H4 (cell line): Measurements from ENCODE around the gene SLC30A2. TPM values are rescaled to one million over a fixed set of nuclear protein-coding genes. Genes with fewer than 3 reads are reported as not detected.

Experiments used
- DNase-seq: peaks from one replicate; pipeline ENCODE4 v3.0.0-alpha.2; 2015; ENCODE audit warnings: low spot score
- total RNA-seq: library from RNA; depleted of rRNA; stranded (reverse); fragments of >200 nt; shearing (Covaris generic); gene quantifications from 2 replicates; pipeline ENCODE4 v1.2.3, GENCODE V29; 2014

The SLC30A2 gene
- total RNA-seq, 1 experiment from 2014 or later = not detected

- DNase-seq = no peak
Observed at GRCh38 chr1:26041978-26042377, 3.9 kb downstream of the SLC30A2 start.

- no peak for DNase-seq
Observed at GRCh38 chr1:26041401-26041800, 4.5 kb downstream of the SLC30A2 start.

GRCh38 chr1:26038904-26039303 lies 7.0 kb downstream of the SLC30A2 start:
- no peak for DNase-seq

GRCh38 chr1:26038477-26038876 lies 7.4 kb downstream of the SLC30A2 start:
- DNase-seq = no peak

GRCh38 chr1:26037904-26038303 lies 8.0 kb downstream of the SLC30A2 start:
- DNase-seq = no peak

- DNase-seq = no peak
Observed at GRCh38 chr1:26036756-26037281, 9.1 kb downstream of the SLC30A2 start.

- DNase-seq = peak; percentile 63
Observed at GRCh38 chr1:26035959-26036755, 9.8 kb downstream of the SLC30A2 start.

- DNase-seq = peak; percentile 89
Observed at GRCh38 chr1:26035203-26035958, 10.5 kb downstream of the SLC30A2 start.

GRCh38 chr1:26034504-26035202 lies 11.3 kb downstream of the SLC30A2 start:
- DNase-seq = no peak

- DNase-seq = no peak
Observed at GRCh38 chr1:26032656-26033357, 13.1 kb downstream of the SLC30A2 start.

- no peak for DNase-seq
Observed at GRCh38 chr1:26031611-26032220, 14.2 kb downstream of the SLC30A2 start.

- DNase-seq = no peak
Observed at GRCh38 chr1:26031196-26031595, 14.7 kb downstream of the SLC30A2 start.

GRCh38 chr1:26029864-26030481 lies 15.9 kb downstream of the SLC30A2 start:
- no peak for DNase-seq

GRCh38 chr1:26029054-26029863 lies 16.7 kb downstream of the SLC30A2 start:
- DNase-seq = no peak

- no peak for DNase-seq
Observed at GRCh38 chr1:26028490-26028980, 17.4 kb downstream of the SLC30A2 start.

- DNase-seq = no peak
Observed at GRCh38 chr1:26027716-26028489, 18.0 kb downstream of the SLC30A2 start.

GRCh38 chr1:26025517-26025916 lies 20.4 kb downstream of the SLC30A2 start:
- no peak for DNase-seq

- no peak for DNase-seq
Observed at GRCh38 chr1:26025060-26025459, 20.9 kb downstream of the SLC30A2 start.

GRCh38 chr1:26023826-26024225 lies 22.1 kb downstream of the SLC30A2 start:
- no peak for DNase-seq
